H1 (cell line): ENCODE results near the gene ZSWIM7.
A peak's percentile ranks its signal among the peaks of the same experiment; 100 is the strongest.

Experiments
- CBX5 ChIP-seq: fragments of 300-800, 300-1000 bp; sonication (generic); IDR thresholded peaks from 2 replicates; pipeline ENCODE4 v1.7.1; 2016; ENCODE audit warnings: antibody characterized with exemption, low read length, low read depth
- CBX8 ChIP-seq: fragments of 300-800, 300-1000 bp; sonication (generic); IDR thresholded peaks from 2 replicates; pipeline ENCODE4 v1.7.1; 2016; ENCODE audit warnings: low read depth, low read length, borderline replicate concordance
- EP300 ChIP-seq, 2 experiments: IDR thresholded peaks; 1 replicate in 1 of 2; 2 replicates in 1 of 2; pipeline ENCODE4 v1.6.1; 2011 to 2012; ENCODE audit warnings: low read depth in 2 of 2, low read length in 2 of 2, mild to moderate bottlenecking in 2 of 2, borderline replicate concordance in 1 of 2, inconsistent platforms in 1 of 2, moderate library complexity in 1 of 2
- EZH2 ChIP-seq: fragments of 200-600 bp; sonication (generic); IDR thresholded peaks from 2 replicates; pipeline ENCODE4 v1.7.1; 2012; ENCODE audit warnings: low read depth, mild to moderate bottlenecking, moderate library complexity, low read length, inconsistent platforms; ENCODE audit not compliant: severe bottlenecking
- KDM1A ChIP-seq: fragments of 200-600, 300-600 bp; sonication (generic); IDR thresholded peaks from 2 replicates; pipeline ENCODE4 v1.7.1; 2016; ENCODE audit warnings: mild to moderate bottlenecking, low read length, borderline replicate concordance
- KDM5A ChIP-seq: fragments of 200-600 bp; IDR thresholded peaks from 2 replicates; pipeline ENCODE4 v1.7.1; 2012; ENCODE audit warnings: mild to moderate bottlenecking, low read length, inconsistent platforms, mixed read lengths
- SIN3A ChIP-seq, 2 experiments: IDR thresholded peaks in 1 of 2; conservative IDR thresholded peaks in 1 of 2; 2 replicates each; pipeline ENCODE4 v1.6.1; 2011 to 2012; ENCODE audit warnings: low read length in 2 of 2, improper control_type of control experiment in 1 of 2, low read depth in 1 of 2, mild to moderate bottlenecking in 1 of 2
- TAF1 ChIP-seq: IDR thresholded peaks from 2 replicates; pipeline ENCODE4 v1.6.1; 2011; ENCODE audit warnings: mild to moderate bottlenecking, low read depth, low read length
- ZNF274 ChIP-seq: IDR thresholded peaks from 2 replicates; pipeline ENCODE4 v1.7.0; 2012; ENCODE audit warnings: low read length, borderline replicate concordance; ENCODE audit errors: extremely low read depth
- TF ChIP-seq, protein P1 (sequence below), 3 experiments: IDR thresholded peaks; 1 replicate in 2 of 3; 2 replicates in 1 of 3; pipeline versions ENCODE4 v1.5.1 to v1.6.1; 2011; ENCODE audit warnings: low read length in 3 of 3, mild to moderate bottlenecking in 3 of 3, inconsistent platforms in 2 of 3, low read depth in 1 of 3, moderate library complexity in 1 of 3; ENCODE audit not compliant: insufficient read depth in 1 of 3; ENCODE audit errors: control extremely low read depth in 1 of 3
- TF ChIP-seq, protein P2 (sequence below): IDR thresholded peaks from 2 replicates; pipeline ENCODE4 v1.6.1; 2011; ENCODE audit warnings: low read length, improper control_type of control experiment

DNA sequence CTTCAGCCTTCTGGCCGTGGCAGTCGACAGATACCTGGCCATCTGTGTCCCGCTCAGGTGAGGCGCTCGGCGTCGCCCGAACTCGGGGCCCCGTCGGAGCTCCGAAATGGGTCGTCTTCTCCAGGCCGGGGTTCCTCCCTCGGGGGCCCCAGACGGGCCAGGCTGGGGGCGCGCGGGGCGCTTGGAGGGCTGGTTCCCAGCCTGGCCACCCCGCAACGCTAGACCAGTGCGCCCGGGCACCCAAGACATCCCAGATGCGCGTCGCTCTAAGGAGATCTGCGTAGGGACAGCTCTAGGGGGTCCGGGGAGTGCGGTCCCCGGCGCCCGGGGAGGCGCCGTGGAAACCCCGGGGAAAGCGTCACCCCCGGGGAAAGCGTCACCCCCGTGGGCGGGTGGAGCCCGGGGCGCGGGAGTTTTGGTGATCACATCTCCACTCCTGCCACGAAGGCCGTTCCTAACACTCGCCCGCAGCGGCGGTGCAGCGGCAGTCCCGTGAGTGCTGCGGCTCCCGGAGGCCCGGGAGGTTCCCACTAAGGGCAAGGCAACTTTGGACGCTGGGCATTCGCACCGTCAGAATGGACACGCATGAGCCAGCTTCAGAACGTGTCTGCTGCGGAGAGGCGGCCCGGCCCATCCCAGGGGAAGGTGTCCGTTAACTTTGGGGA is 53.8 kb downstream of the ZSWIM7 start:
- TF ChIP-seq SIN3A (conservative IDR thresholded peaks at IDR 0.05 in 1 of 2, IDR thresholded peaks at IDR 0.05 in 1 of 2; ENCODE audit: low read depth in 1 of 2, low read length in 2 of 2) (no peak), ZNF274 (no peak), TAF1 (no peak), EP300 (IDR thresholded peaks at IDR 0.05; ENCODE audit: borderline replicate concordance in 1 of 2, low read depth in 2 of 2, low read length in 2 of 2) (no peak), CBX8 (no peak), CBX5 (no peak), EZH2 (peak; percentile 17), KDM5A (no peak), KDM1A (no peak)
- TF ChIP-seq, protein P1, sequence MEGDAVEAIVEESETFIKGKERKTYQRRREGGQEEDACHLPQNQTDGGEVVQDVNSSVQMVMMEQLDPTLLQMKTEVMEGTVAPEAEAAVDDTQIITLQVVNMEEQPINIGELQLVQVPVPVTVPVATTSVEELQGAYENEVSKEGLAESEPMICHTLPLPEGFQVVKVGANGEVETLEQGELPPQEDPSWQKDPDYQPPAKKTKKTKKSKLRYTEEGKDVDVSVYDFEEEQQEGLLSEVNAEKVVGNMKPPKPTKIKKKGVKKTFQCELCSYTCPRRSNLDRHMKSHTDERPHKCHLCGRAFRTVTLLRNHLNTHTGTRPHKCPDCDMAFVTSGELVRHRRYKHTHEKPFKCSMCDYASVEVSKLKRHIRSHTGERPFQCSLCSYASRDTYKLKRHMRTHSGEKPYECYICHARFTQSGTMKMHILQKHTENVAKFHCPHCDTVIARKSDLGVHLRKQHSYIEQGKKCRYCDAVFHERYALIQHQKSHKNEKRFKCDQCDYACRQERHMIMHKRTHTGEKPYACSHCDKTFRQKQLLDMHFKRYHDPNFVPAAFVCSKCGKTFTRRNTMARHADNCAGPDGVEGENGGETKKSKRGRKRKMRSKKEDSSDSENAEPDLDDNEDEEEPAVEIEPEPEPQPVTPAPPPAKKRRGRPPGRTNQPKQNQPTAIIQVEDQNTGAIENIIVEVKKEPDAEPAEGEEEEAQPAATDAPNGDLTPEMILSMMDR (IDR thresholded peaks at IDR 0.05; ENCODE audit: control extremely low read depth in 1 of 3, insufficient read depth in 1 of 3, low read depth in 1 of 3, low read length in 3 of 3), result no peak
- TF ChIP-seq, protein P2, sequence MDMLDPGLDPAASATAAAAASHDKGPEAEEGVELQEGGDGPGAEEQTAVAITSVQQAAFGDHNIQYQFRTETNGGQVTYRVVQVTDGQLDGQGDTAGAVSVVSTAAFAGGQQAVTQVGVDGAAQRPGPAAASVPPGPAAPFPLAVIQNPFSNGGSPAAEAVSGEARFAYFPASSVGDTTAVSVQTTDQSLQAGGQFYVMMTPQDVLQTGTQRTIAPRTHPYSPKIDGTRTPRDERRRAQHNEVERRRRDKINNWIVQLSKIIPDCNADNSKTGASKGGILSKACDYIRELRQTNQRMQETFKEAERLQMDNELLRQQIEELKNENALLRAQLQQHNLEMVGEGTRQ, result no peak
